ENCODE results near the gene ADIPOR2. TPM values are rescaled to one million over a fixed set of nuclear protein-coding genes. Genes with fewer than 3 reads are reported as not detected.
"Not testable (repeated sequence)": the region's sequence is repeated elsewhere in the genome, so short reads cannot be mapped to it uniquely, and the experiment has no call there.

ADIPOR2 gene
- total RNA-seq, 1 donor from 2014 or later, result 35.7 TPM

- no peak for DNase-seq
Observed at GRCh38 chr12:1705774-1706631, 15.1 kb downstream of the ADIPOR2 start.

- no peak for DNase-seq
Observed at GRCh38 chr12:1706632-1706980, 15.7 kb downstream of the ADIPOR2 start.

- no peak for DNase-seq
Observed at GRCh38 chr12:1707051-1707450, 16.2 kb downstream of the ADIPOR2 start.

- not testable (repeated sequence) for DNase-seq
Observed at GRCh38 chr12:1709968-1710367, 19.1 kb downstream of the ADIPOR2 start.

- DNase-seq, result not testable (repeated sequence)
Observed at GRCh38 chr12:1710870-1711269, 20.0 kb downstream of the ADIPOR2 start.

- DNase-seq, result not testable (repeated sequence)
Observed at GRCh38 chr12:1711536-1712211, 20.8 kb downstream of the ADIPOR2 start.

- DNase-seq, result not testable (repeated sequence)
Observed at GRCh38 chr12:1712305-1712704, 21.4 kb downstream of the ADIPOR2 start.

GRCh38 chr12:1712852-1713251 is 22.0 kb downstream of the ADIPOR2 start:
- not testable (repeated sequence) for DNase-seq

- not testable (repeated sequence) for DNase-seq
Observed at GRCh38 chr12:1713783-1714348, 23.0 kb downstream of the ADIPOR2 start.

- not testable (repeated sequence) for DNase-seq
Observed at GRCh38 chr12:1715459-1715858, 24.6 kb downstream of the ADIPOR2 start.

GRCh38 chr12:1716215-1716862 is 25.5 kb downstream of the ADIPOR2 start:
- DNase-seq, result no peak

GRCh38 chr12:1716911-1717310 is 26.0 kb downstream of the ADIPOR2 start:
- no peak for DNase-seq

- DNase-seq, result no peak
Observed at GRCh38 chr12:1719139-1719538, 28.3 kb downstream of the ADIPOR2 start.

- DNase-seq, result no peak
Observed at GRCh38 chr12:1720494-1720893, 29.6 kb downstream of the ADIPOR2 start.

GRCh38 chr12:1723721-1724120 is 32.9 kb downstream of the ADIPOR2 start:
- no peak for DNase-seq

GRCh38 chr12:1724250-1724649 is 33.4 kb downstream of the ADIPOR2 start:
- no peak for DNase-seq

GRCh38 chr12:1726753-1727152 is 35.9 kb downstream of the ADIPOR2 start:
- DNase-seq, result no peak

- no peak for DNase-seq
Observed at GRCh38 chr12:1728824-1729223, 38.0 kb downstream of the ADIPOR2 start.

- no peak for DNase-seq
Observed at GRCh38 chr12:1731019-1731687, 40.3 kb downstream of the ADIPOR2 start.

- not testable (repeated sequence) for DNase-seq
Observed at GRCh38 chr12:1731688-1732078, 40.8 kb downstream of the ADIPOR2 start.

- no peak for DNase-seq
Observed at GRCh38 chr12:1732914-1733313, 42.0 kb downstream of the ADIPOR2 start.

- not testable (repeated sequence) for DNase-seq
Observed at GRCh38 chr12:1733712-1734111, 42.8 kb downstream of the ADIPOR2 start.

Measured in occipital lobe (tissue), 2 donors.